Measurements from ENCODE around the gene ZNF213.

Gene ZNF213

GRCh38 chr16:3121851-3122467 lies 12.9 kb upstream of the ZNF213 start:
- Histone ChIP-seq H3K27ac (ENCODE audit: low read length) (no peak overlapping the region), H3K36me3 (ENCODE audit: control insufficient read depth in 1 of 2, insufficient read depth in 2 of 2, low read length in 2 of 2) (peaks cover 0 to 32% of the 10 kb centered on the region in 2 donors), H3K4me3 (ENCODE audit: low read depth in 1 of 2, low read length in 2 of 2) (no peak overlapping the region), H3K9me3 (ENCODE audit: control insufficient read depth in 1 of 2, low read length in 2 of 2) (no peaks in the 10 kb centered on the region), H3K4me1 (ENCODE audit: control insufficient read depth in 1 of 2, insufficient read depth in 2 of 2, low read length in 2 of 2) (peaks cover 8 to 14% of the 10 kb centered on the region in 2 donors), H3K27me3 (ENCODE audit: low read depth, low read length) (no peaks in the 10 kb centered on the region)

GRCh38 chr16:3122926-3123570 lies 11.8 kb upstream of the ZNF213 start:
- Histone ChIP-seq H3K9me3 (ENCODE audit: control insufficient read depth in 1 of 2, low read length in 2 of 2) (no peaks in the 10 kb centered on the region), H3K36me3 (ENCODE audit: control insufficient read depth in 1 of 2, insufficient read depth in 2 of 2, low read length in 2 of 2) (peaks cover 0 to 28% of the 10 kb centered on the region in 2 donors), H3K4me3 (ENCODE audit: low read depth in 1 of 2, low read length in 2 of 2) (no peak overlapping the region), H3K4me1 (ENCODE audit: control insufficient read depth in 1 of 2, insufficient read depth in 2 of 2, low read length in 2 of 2) (peaks cover 8 to 14% of the 10 kb centered on the region in 2 donors), H3K27ac (ENCODE audit: low read length) (no peak overlapping the region), H3K27me3 (ENCODE audit: low read depth, low read length) (no peaks in the 10 kb centered on the region)

- peaks cover 0 to 16% of the 10 kb centered on the region in 2 donors for H3K36me3 ChIP-seq (ENCODE audit: control insufficient read depth in 1 of 2, insufficient read depth in 2 of 2, low read length in 2 of 2)
- H3K4me1 ChIP-seq (ENCODE audit: control insufficient read depth in 1 of 2, insufficient read depth in 2 of 2, low read length in 2 of 2), result peaks cover 11 to 22% of the 10 kb centered on the region in 2 donors
- H3K4me3 ChIP-seq (ENCODE audit: low read depth in 1 of 2, low read length in 2 of 2), result peak overlapping the region; percentile 83 to 97
- no peaks in the 10 kb centered on the region for H3K27me3 ChIP-seq (ENCODE audit: low read depth, low read length)
- no peaks in the 10 kb centered on the region for H3K9me3 ChIP-seq (ENCODE audit: control insufficient read depth in 1 of 2, low read length in 2 of 2)
- H3K27ac ChIP-seq (ENCODE audit: low read length), result peak overlapping the region; percentile 45
Measured at GRCh38 chr16:3123986-3124886, 10.6 kb upstream of the ZNF213 start.

- H3K36me3 ChIP-seq (ENCODE audit: control insufficient read depth in 1 of 2, insufficient read depth in 2 of 2, low read length in 2 of 2), result peaks cover 0 to 3% of the 10 kb centered on the region in 2 donors
- H3K27ac ChIP-seq (ENCODE audit: low read length), result no peak overlapping the region
- H3K27me3 ChIP-seq (ENCODE audit: low read depth, low read length), result no peaks in the 10 kb centered on the region
- H3K9me3 ChIP-seq (ENCODE audit: control insufficient read depth in 1 of 2, low read length in 2 of 2), result no peaks in the 10 kb centered on the region
- H3K4me3 ChIP-seq (ENCODE audit: low read depth in 1 of 2, low read length in 2 of 2), result no peak overlapping the region
- H3K4me1 ChIP-seq (ENCODE audit: control insufficient read depth in 1 of 2, insufficient read depth in 2 of 2, low read length in 2 of 2), result peaks cover 11 to 32% of the 10 kb centered on the region in 2 donors
Measured at GRCh38 chr16:3127745-3128144, 7.1 kb upstream of the ZNF213 start.

- H3K4me1 ChIP-seq (ENCODE audit: control insufficient read depth in 1 of 2, insufficient read depth in 2 of 2, low read length in 2 of 2), result peaks cover 6 to 37% of the 10 kb centered on the region in 2 donors
- H3K9me3 ChIP-seq (ENCODE audit: control insufficient read depth in 1 of 2, low read length in 2 of 2), result no peaks in the 10 kb centered on the region
- peak overlapping the region; percentile 66 for H3K4me3 ChIP-seq (ENCODE audit: low read depth in 1 of 2, low read length in 2 of 2)
- no peaks in the 10 kb centered on the region for H3K27me3 ChIP-seq (ENCODE audit: low read depth, low read length)
- peaks cover 0 to 3% of the 10 kb centered on the region in 2 donors for H3K36me3 ChIP-seq (ENCODE audit: control insufficient read depth in 1 of 2, insufficient read depth in 2 of 2, low read length in 2 of 2)
- peak overlapping the region; percentile 75 for H3K27ac ChIP-seq (ENCODE audit: low read length)
Measured at GRCh38 chr16:3129137-3130131, 5.4 kb upstream of the ZNF213 start.

GRCh38 chr16:3131755-3132377 lies 3.0 kb upstream of the ZNF213 start:
- Histone ChIP-seq H3K9me3 (ENCODE audit: control insufficient read depth in 1 of 2, low read length in 2 of 2) (no peaks in the 10 kb centered on the region), H3K27me3 (ENCODE audit: low read depth, low read length) (no peaks in the 10 kb centered on the region), H3K4me1 (ENCODE audit: control insufficient read depth in 1 of 2, insufficient read depth in 2 of 2, low read length in 2 of 2) (peaks cover 7 to 38% of the 10 kb centered on the region in 2 donors), H3K4me3 (ENCODE audit: low read depth in 1 of 2, low read length in 2 of 2) (no peak overlapping the region), H3K36me3 (ENCODE audit: control insufficient read depth in 1 of 2, insufficient read depth in 2 of 2, low read length in 2 of 2) (peaks cover 0 to 3% of the 10 kb centered on the region in 2 donors), H3K27ac (ENCODE audit: low read length) (no peak overlapping the region)

GRCh38 chr16:3133844-3134243 lies 985 bp upstream of the ZNF213 start:
- Histone ChIP-seq H3K27ac (ENCODE audit: low read length) (peak overlapping the region; percentile 98), H3K4me3 (ENCODE audit: low read depth in 1 of 2, low read length in 2 of 2) (peak overlapping the region; percentile 93 to 98), H3K36me3 (ENCODE audit: control insufficient read depth in 1 of 2, insufficient read depth in 2 of 2, low read length in 2 of 2) (peaks cover 3 to 11% of the 10 kb centered on the region in 2 donors), H3K4me1 (ENCODE audit: control insufficient read depth in 1 of 2, insufficient read depth in 2 of 2, low read length in 2 of 2) (peaks cover 7 to 34% of the 10 kb centered on the region in 2 donors), H3K9me3 (ENCODE audit: control insufficient read depth in 1 of 2, low read length in 2 of 2) (no peaks in the 10 kb centered on the region), H3K27me3 (ENCODE audit: low read depth, low read length) (no peaks in the 10 kb centered on the region)

GRCh38 chr16:3135126-3135715 lies 392 bp downstream of the ZNF213 start:
- Histone ChIP-seq H3K4me1 (ENCODE audit: control insufficient read depth in 1 of 2, insufficient read depth in 2 of 2, low read length in 2 of 2) (peaks cover 4 to 23% of the 10 kb centered on the region in 2 donors), H3K4me3 (ENCODE audit: low read depth in 1 of 2, low read length in 2 of 2) (peak overlapping the region; percentile 81 to 93), H3K27me3 (ENCODE audit: low read depth, low read length) (no peaks in the 10 kb centered on the region), H3K36me3 (ENCODE audit: control insufficient read depth in 1 of 2, insufficient read depth in 2 of 2, low read length in 2 of 2) (peaks cover 3 to 20% of the 10 kb centered on the region in 2 donors), H3K27ac (ENCODE audit: low read length) (peak overlapping the region; percentile 70), H3K9me3 (ENCODE audit: control insufficient read depth in 1 of 2, low read length in 2 of 2) (no peaks in the 10 kb centered on the region)

- no peaks in the 10 kb centered on the region for H3K9me3 ChIP-seq (ENCODE audit: control insufficient read depth in 1 of 2, low read length in 2 of 2)
- peaks cover 0 to 40% of the 10 kb centered on the region in 2 donors for H3K36me3 ChIP-seq (ENCODE audit: control insufficient read depth in 1 of 2, insufficient read depth in 2 of 2, low read length in 2 of 2)
- no peak overlapping the region for H3K4me3 ChIP-seq (ENCODE audit: low read depth in 1 of 2, low read length in 2 of 2)
- no peak overlapping the region for H3K27ac ChIP-seq (ENCODE audit: low read length)
- H3K4me1 ChIP-seq (ENCODE audit: control insufficient read depth in 1 of 2, insufficient read depth in 2 of 2, low read length in 2 of 2), result peaks cover 4 to 20% of the 10 kb centered on the region in 2 donors
- no peaks in the 10 kb centered on the region for H3K27me3 ChIP-seq (ENCODE audit: low read depth, low read length)
Measured at GRCh38 chr16:3137267-3137666, 2.4 kb downstream of the ZNF213 start.

GRCh38 chr16:3138342-3138741 lies 3.5 kb downstream of the ZNF213 start:
- peaks cover 4 to 14% of the 10 kb centered on the region in 2 donors for H3K4me1 ChIP-seq (ENCODE audit: control insufficient read depth in 1 of 2, insufficient read depth in 2 of 2, low read length in 2 of 2)
- H3K27ac ChIP-seq (ENCODE audit: low read length), result no peak overlapping the region
- H3K36me3 ChIP-seq (ENCODE audit: control insufficient read depth in 1 of 2, insufficient read depth in 2 of 2, low read length in 2 of 2), result peaks cover 0 to 50% of the 10 kb centered on the region in 2 donors
- no peaks in the 10 kb centered on the region for H3K9me3 ChIP-seq (ENCODE audit: control insufficient read depth in 1 of 2, low read length in 2 of 2)
- H3K27me3 ChIP-seq (ENCODE audit: low read depth, low read length), result no peaks in the 10 kb centered on the region
- H3K4me3 ChIP-seq (ENCODE audit: low read depth in 1 of 2, low read length in 2 of 2), result no peak overlapping the region

Data from muscle layer of duodenum (tissue), 2 donors.